ENCODE data around the gene SH3GLB1.

The SH3GLB1 gene

GRCh38 chr1:86764523-86764922, 60.1 kb downstream of the SH3GLB1 start:
- no peak for DNase-seq
- in situ Hi-C loops (cut with HindIII; ENCODE audit: low pct_ligation_motif_present, low pct_unique_long_range_greater_than_20kb, low sequenced_read_pairs), result no loop called here

- DNase-seq, result no peak
- in situ Hi-C loops (cut with HindIII; ENCODE audit: low pct_ligation_motif_present, low pct_unique_long_range_greater_than_20kb, low sequenced_read_pairs), result no loop called here
These were observed 60.7 kb downstream of the SH3GLB1 start for GRCh38 chr1:86765073-86765472.

GRCh38 chr1:86765674-86766073, 61.3 kb downstream of the SH3GLB1 start:
- DNase-seq, result no peak
- in situ Hi-C loops (cut with HindIII; ENCODE audit: low pct_ligation_motif_present, low pct_unique_long_range_greater_than_20kb, low sequenced_read_pairs), result no loop called here

- DNase-seq, result no peak
- in situ Hi-C loops (cut with HindIII; ENCODE audit: low pct_ligation_motif_present, low pct_unique_long_range_greater_than_20kb, low sequenced_read_pairs), result no loop called here
These were observed 64.2 kb downstream of the SH3GLB1 start for GRCh38 chr1:86768554-86768953.

- in situ Hi-C loops (cut with HindIII; ENCODE audit: low pct_ligation_motif_present, low pct_unique_long_range_greater_than_20kb, low sequenced_read_pairs), result no loop called here
- no peak for DNase-seq
These were observed 64.7 kb downstream of the SH3GLB1 start for GRCh38 chr1:86769065-86769464.

- in situ Hi-C loops (cut with HindIII; ENCODE audit: low pct_ligation_motif_present, low pct_unique_long_range_greater_than_20kb, low sequenced_read_pairs), result no loop called here
- DNase-seq, result peak; percentile 14
These were observed 69.2 kb downstream of the SH3GLB1 start for GRCh38 chr1:86773341-86774288.

- DNase-seq, result peak; percentile 77
- in situ Hi-C loops (cut with HindIII; ENCODE audit: low pct_ligation_motif_present, low pct_unique_long_range_greater_than_20kb, low sequenced_read_pairs), result no loop called here
These were observed 70.2 kb downstream of the SH3GLB1 start for GRCh38 chr1:86774305-86775295.

GRCh38 chr1:86775395-86775794, 71.0 kb downstream of the SH3GLB1 start:
- in situ Hi-C loops (cut with HindIII; ENCODE audit: low pct_ligation_motif_present, low pct_unique_long_range_greater_than_20kb, low sequenced_read_pairs), result no loop called here
- DNase-seq, result no peak

GRCh38 chr1:86776108-86776507, 71.7 kb downstream of the SH3GLB1 start:
- in situ Hi-C loops (cut with HindIII; ENCODE audit: low pct_ligation_motif_present, low pct_unique_long_range_greater_than_20kb, low sequenced_read_pairs), result no loop called here

GRCh38 chr1:86778569-86779239, 74.3 kb downstream of the SH3GLB1 start:
- in situ Hi-C loops (cut with HindIII; ENCODE audit: low pct_ligation_motif_present, low pct_unique_long_range_greater_than_20kb, low sequenced_read_pairs), result no loop called here
- DNase-seq, result no peak

More at GRCh38 chr1:86776108-86776507, 71.7 kb downstream of the SH3GLB1 start:
- DNase-seq, result no peak

- in situ Hi-C loops (cut with HindIII; ENCODE audit: low pct_ligation_motif_present, low pct_unique_long_range_greater_than_20kb, low sequenced_read_pairs), result no loop called here
- no peak for DNase-seq
These were observed 75.2 kb downstream of the SH3GLB1 start for GRCh38 chr1:86779308-86780191.

GRCh38 chr1:86782482-86782881, 78.1 kb downstream of the SH3GLB1 start:
- DNase-seq, result no peak
- in situ Hi-C loops (cut with HindIII; ENCODE audit: low pct_ligation_motif_present, low pct_unique_long_range_greater_than_20kb, low sequenced_read_pairs), result no loop called here

- DNase-seq, result no peak
- in situ Hi-C loops (cut with HindIII; ENCODE audit: low pct_ligation_motif_present, low pct_unique_long_range_greater_than_20kb, low sequenced_read_pairs), result no loop called here
These were observed 83.2 kb downstream of the SH3GLB1 start for GRCh38 chr1:86787621-86788020.

- DNase-seq, result no peak
These were observed 84.2 kb downstream of the SH3GLB1 start for GRCh38 chr1:86788300-86789206.

GRCh38 chr1:86795316-86795715, 90.9 kb downstream of the SH3GLB1 start:
- in situ Hi-C loops (cut with HindIII; ENCODE audit: low pct_ligation_motif_present, low pct_unique_long_range_greater_than_20kb, low sequenced_read_pairs), result no loop called here

More at GRCh38 chr1:86788300-86789206, 84.2 kb downstream of the SH3GLB1 start:
- in situ Hi-C loops (cut with HindIII; ENCODE audit: low pct_ligation_motif_present, low pct_unique_long_range_greater_than_20kb, low sequenced_read_pairs), result no loop called here

More at GRCh38 chr1:86795316-86795715, 90.9 kb downstream of the SH3GLB1 start:
- no peak for DNase-seq

Measured in ACHN (cell line).